HG03342 (cell line): Measurements from ENCODE around the gene TMEM41B.
A peak's percentile ranks its signal among the peaks of the same experiment; 100 is the strongest.

ENCODE experiments used
- ATAC-seq: cut with Tn5 transposase; IDR thresholded peaks from one replicate; pipeline ENCODE4 v1.9.1; 2021; ENCODE audit warnings: mild to moderate bottlenecking, moderate library complexity; ENCODE audit not compliant: unreplicated experiment

TMEM41B gene

DNA sequence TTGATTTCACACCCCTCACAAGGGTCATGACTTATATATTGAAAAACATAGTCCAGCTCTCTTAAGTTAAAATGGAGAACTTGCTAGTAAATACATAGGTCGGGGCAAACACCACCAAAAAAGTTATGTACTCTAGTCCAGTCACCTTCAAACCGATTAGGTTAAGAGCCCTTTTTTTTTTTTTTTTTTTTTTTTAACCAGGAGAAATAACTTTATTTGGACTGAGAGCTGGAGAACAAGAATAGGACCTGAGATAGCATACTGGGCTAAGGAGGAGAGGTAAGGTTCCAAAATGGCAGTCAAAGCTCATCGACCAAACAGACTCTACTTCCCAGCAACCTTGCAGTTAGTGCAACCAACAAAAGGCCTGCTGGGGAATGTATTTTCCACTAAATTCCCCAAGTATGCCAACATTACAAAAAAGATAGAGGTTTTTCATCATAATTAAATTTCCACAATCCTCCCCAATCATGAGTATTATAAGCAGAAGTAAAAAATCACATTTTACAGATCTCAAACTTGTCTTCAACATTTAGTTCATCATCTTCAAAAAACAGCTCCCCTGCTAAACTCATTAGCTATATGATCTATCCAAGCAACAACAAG is 3.8 kb downstream of the TMEM41B start:
- no peak for ATAC-seq

DNA sequence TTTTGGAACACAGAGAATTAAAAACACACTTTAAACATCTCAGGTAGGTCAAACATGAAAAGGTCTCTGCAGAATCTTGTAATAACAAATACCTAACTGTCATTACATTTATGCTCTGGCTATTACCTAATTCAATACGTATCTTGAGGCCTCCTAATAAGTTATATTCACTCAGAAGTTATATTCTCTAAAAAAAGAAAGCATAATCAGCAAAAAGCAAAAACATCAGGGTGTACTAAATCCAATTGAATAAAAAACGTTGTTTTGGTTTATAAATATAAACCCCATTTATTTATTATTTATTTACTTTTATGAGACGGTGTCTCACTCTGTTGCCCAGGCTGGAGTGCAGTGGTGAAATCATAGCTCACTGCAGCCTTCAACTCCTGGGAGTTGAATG is 10.2 kb downstream of the TMEM41B start:
- no peak for ATAC-seq

DNA sequence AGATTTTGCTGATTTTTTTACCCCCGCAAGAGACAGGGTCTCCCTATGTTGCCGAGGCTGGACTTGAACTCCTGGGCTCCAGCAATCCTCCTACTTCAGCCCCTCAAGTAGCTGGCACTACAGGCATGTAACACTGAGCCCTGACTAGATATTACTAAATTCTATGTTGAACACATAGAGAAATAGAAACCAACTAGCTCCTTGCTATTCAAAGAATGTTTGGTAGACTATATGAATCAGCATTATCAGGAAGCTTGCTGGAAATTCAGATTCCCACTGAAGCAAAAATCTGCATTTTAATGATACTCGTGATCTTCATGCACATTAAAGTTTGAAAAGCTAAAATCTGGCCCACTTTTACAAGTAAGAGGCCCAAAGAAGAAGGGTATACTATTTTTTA is 11.9 kb downstream of the TMEM41B start:
- ATAC-seq: no peak

DNA sequence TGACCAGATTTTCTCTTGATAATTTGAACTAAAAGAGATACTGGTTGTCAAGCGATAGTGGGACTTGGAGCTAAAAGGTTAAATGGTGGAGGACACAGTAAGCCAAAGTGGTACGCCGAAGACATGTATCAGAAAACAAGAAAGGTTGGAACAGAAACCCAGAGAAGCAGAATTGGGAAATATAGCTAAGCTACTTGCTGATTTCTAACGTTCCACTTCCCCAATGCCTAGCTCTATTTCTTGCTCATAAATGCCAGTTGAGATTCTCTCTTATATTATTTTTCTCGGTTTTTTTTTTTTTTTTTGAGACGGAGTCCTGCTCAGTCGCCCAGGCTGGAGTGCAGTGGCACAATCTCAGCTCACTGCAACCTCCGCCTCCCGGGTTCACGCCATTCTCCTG is 12.7 kb downstream of the TMEM41B start:
- no peak for ATAC-seq

DNA sequence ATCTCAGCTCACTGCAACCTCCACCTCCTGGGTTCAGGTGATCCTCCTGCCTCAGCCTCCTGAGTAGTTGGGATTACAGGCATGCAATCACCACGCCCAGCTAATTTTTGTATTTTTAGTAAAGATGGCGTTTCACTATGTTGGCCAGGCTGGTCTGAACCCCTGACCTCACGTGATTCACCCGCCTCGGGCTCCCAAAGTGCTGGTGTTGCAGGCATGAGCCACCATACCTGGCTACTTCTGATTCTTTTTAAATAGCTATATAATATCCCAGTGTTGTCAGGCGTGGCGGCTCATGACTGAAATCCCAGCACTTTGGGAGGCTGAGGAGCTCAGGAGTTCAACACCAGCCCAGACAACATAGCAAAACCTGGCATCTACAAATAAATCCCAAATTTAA is 20.7 kb downstream of the TMEM41B start:
- no peak for ATAC-seq

DNA sequence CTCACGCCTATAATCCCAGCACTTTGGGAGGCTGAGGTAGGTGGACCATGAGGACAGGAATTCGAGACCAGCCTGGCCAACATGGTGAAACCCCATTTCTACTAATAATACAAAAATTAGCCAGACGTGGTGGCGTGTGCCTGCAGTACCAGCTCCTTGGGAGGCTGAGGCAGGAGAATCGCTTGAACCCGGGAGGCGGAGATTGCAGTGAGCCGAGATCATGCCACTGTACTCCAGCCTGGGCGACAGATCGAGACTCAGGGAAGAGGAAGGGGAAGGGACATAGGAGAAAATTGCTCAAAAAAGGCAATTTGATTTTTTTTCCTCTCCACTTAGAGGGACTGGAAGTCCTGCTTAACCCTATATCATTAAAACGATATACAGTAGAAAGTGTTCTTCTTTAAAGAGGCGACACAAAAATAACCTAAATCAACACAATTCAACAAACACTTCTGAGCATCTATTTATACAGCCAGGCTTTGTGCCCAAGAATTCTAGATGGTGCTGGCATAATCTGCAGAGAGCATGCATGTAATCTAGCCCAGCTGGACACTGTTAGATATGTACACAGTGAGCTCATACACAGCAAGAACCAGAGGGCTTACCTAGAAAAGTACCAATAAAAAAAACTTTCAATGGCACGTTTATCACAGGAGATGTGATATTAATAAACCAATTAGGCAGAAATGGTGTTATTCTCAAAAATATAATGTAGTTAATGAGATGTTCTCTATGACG is 28.4 kb downstream of the TMEM41B start:
- no peak for ATAC-seq

DNA sequence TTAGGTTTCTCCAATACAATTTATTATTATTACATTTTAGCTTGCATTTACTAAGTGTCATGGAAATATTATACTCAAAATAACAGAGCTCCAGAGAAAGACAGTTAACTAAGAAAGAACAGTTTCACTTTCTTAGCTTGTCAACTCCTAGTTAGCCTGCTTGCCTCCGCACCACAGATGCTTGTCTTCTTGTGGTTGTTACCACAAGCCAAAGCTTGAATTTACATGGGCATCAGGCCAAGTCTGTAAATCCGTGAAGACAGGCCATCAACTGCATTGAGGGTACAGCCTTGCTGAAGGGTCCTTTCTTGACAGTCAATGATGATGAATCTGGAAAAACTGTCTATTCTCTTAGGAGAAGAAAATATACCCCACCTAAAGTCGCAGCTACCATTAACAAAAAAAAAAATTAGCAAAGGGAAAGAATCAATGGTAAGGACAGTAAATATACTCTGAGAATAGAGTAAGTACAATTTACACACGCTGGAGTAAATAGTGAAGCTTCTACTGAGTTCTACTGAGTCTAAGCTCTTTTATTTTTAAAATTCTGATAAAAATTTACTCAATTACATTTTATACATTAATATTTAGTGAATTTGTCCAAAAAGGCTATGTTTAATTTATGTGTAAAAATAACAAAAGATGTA is 33.6 kb downstream of the TMEM41B start:
- peak; percentile 92 for ATAC-seq

DNA sequence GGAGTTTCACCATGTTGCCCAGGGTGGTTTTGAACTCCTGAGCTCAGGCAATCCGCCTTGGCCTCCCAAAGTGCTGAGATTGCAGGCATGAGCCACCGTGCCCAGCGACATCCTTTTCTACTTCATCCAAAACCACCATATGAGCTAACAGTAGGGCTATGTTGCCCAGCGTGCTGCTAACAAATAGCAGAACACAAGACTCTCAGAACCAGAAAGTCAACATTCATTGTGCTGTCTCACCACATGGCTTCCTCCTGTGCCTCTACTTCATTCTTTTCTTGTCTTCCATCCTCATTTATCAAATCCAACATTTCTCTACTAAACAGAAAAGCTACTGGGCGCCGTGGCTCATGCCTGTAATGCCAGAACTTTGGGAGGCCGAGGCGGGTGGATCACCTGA is 37.2 kb downstream of the TMEM41B start:
- ATAC-seq: no peak

DNA sequence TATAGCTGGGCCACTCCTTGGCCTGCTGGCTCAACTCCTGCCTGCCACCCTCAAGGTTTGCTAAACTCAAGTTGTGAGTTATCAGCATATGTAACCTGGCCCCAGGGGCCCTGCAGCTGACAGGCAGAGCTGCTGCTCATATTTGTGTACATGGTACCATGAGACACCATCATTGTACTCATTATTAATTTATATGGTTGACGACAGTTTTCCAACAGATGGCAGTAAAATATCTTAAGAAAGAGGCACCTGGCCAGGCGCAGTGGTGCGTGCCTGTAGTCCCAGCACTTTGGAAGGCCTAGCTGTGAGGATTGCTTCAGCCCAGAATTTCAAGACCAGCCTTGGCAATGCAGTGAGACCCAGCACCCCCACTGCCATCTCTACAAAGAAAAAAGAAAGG is 37.8 kb downstream of the TMEM41B start:
- ATAC-seq: no peak

DNA sequence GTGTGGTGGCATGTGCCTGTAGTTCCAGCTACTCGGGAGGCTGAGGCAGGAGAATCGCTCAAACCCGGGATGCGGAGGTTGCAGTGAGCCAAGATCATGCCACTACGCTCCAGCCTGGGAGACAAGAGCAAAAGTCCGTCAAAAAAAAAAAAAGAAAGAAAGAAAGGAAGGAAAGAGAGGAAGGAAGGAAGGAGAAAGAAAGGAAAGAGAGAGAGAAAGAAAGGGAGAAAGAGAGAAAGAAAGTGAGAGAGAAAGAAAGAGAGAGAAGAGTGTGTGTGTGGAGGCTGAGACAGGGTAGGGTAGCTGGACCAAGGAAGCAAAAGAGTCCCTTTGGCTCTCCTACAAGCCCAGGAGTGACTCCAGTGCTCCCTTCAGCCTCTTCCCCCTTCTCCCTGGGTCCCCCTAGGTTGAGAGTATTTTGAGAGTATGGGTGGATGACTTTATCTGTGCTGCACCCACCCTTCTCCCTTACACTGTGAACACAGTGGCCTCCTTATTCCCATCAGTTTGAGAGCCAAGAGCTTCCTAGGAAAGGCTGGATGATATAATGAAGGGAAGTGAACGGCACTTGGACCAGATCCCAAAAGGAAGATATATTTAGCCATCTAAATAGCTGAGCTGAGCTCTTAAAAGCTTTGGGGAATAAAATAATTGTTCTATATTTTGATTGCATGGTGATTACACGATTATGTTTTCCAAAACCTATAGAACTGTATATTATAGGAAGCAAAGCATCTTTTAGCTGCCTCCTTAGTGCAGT is 39.7 kb downstream of the TMEM41B start:
- no peak for ATAC-seq

DNA sequence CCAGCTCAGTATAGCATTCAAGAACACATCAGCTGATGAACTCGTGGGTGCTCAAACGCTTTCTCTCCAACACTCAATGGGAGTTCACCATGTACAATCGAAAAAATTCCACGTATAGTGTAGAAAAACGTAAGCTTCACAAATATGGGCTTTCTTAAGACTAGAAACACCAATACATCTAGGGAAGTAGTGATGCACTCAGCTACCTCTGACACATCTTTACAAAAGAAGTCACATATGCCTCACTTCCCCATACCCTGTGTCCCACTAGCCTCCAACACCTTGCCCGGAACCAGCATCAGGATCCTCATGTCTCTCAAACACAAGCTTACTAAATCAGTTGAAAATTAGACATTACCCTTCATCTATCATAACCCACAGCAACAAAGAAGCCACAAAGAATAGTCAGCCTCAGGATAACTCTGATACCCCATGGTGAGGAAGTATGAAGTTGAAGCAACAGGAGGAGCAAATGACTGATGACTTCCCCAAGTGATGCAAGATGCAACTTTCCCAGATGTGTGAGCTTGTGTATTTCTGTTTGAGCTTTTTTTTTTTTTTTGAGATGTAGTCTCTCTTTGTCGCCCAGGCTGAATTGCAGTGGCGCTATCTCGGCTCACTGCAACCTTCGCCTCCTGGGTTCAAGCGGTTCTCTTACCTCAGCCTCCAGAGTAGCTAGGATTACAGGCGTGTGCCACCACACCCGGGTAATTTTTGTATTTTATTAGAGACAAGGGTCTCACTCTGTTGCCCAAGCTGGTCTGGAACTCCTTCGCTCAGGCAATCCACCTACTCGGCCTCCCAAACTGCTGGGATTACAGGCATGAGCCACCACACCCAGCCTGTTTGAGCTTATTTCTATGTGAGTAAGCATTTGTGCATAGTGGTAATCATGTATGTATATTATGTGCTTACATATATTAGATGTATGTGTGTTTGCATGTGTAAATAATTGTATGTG is 40.7 kb downstream of the TMEM41B start:
- no peak for ATAC-seq

DNA sequence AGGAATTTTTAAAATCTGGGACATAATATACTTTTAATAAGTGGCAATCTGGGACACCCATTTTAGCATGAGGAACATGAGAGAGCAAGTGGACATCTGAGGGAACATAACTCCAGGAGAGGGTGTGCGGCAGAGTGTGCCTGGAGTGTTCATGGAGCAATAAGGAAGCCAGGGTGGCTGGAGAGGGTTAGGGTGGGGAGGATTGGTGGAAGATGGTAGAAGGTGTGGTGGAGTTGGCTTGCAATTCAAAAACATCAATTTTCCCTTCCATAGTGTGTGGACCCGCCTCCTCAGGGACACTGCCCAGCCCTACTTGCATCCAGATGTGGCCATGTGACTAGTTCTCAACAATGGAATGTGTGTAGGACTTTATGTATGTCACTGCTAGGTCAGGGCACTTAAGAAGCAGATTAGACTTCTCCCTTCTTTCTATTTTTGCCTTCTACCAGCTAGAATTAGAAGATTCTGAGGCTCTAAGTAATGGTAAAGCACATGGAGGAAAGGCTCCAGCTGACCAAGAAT is 44.8 kb downstream of the TMEM41B start:
- no peak for ATAC-seq

DNA sequence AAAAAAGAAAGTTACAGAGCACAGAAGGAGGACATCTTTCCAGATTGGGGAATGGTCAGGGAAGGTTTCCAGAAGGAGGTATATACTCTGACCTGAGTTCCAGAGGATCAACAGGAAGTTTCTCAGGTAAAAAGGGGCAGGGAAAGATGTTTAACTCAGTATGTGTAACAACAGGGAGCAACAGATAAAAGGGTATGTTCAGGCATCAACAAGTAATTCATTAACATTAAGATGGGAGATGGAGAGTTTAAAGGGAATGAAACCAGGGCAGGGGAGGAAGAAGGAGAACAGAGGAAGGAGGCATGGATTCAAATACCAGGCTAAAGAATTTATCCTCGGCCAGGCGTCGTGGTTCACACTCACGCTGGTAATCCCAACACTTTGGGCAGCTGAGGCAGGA is 46.7 kb downstream of the TMEM41B start:
- no peak for ATAC-seq

DNA sequence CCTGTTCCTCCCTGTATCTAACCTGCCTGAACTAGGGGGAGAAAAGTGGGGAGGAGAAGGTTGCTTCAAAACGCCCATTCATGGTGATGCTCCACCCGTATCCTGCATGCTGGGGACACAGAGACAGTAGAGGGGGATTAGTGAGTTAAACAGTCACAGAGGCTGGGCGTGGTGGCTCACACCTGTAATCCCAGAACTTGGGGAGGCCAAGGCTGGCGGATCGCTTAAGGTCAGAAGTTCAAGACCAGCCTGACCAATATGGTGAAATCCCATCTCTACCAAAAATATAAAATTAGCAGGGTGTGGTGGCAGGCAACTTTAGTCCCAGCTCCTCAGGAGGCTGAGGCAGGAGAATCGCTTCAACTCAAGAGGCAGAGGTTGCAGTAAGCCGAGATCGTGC is 47.5 kb downstream of the TMEM41B start:
- no peak for ATAC-seq

DNA sequence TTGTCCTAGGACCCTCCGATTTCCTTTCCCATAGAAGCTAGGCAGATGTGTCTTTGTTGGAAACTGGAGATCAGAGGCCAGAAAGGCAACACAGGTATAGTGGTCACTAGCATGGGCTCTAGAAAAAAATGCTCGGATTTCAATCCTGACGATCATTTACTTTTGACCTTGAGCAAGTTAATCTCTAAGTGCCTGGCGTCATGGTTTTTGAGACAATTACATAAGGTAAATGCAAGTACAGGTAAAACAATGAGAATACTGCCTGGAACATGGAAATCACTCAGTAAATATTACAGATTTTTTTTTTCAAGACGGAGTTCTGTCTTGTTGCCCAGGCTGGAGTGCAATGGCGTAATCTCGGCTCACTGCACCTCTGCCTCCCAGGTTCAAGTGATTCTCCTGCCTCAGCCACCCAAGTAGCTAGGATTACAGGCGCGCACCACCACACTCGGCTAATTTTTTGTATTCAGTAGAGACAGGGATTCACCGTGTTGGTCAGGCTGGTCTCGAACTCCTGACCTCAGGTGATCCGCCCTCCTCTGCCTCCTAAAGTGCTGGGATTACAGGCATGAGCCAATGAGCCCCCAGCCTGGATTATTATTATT is 48.2 kb downstream of the TMEM41B start:
- no peak for ATAC-seq

DNA sequence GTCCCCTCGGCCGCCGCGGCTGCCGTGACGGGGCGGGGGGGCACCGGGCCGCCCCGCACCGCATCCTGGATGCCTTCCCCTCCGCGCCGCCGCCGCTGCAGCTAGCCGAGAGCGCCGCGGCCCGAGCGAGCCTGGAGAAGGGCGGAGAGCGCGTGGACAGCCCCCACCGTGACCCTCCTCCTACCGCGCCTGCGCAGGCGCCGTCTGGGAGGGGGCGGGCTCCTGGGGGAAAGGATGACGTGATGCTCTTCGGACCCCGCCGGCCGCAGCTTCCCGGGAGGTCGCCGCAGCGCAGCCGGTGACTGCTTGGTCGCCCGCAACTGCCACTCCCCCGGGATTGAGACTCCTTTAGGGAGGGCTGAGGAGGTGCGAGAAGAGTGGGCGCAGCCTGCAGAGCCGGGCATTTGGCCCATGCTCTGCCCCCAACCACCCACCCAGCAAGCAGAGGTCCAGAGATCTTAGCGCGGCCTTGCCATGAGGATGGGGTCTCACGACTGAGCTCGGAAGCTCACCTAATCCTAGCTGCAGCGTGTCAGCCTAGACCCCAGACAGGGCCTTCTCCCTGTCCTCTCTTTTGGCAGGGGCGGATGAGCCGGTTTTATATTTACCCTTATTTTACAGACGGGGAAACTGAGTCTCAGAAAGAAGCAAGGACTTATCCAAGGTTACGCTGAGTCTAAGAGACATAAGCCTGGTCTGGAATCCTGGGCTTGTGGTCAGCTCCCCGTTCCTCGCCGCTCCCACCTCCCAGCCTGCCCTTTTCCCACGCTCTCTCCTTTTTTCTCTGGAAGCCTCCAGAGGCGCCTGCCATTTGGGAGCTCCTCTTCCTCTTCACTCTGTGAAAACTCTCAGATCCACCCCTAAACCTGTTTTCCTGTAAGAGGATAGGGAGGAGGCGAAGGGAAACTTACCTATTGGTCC is 48.9 kb downstream of the TMEM41B start, which contains the start of gene DENND5A:
TSS of gene DENND5A (minus strand) at position 140 of the 921 bp plus-strand sequence. CDS start 281 bp downstream, outside the sequence.
- peak; percentile 39 for ATAC-seq

DNA sequence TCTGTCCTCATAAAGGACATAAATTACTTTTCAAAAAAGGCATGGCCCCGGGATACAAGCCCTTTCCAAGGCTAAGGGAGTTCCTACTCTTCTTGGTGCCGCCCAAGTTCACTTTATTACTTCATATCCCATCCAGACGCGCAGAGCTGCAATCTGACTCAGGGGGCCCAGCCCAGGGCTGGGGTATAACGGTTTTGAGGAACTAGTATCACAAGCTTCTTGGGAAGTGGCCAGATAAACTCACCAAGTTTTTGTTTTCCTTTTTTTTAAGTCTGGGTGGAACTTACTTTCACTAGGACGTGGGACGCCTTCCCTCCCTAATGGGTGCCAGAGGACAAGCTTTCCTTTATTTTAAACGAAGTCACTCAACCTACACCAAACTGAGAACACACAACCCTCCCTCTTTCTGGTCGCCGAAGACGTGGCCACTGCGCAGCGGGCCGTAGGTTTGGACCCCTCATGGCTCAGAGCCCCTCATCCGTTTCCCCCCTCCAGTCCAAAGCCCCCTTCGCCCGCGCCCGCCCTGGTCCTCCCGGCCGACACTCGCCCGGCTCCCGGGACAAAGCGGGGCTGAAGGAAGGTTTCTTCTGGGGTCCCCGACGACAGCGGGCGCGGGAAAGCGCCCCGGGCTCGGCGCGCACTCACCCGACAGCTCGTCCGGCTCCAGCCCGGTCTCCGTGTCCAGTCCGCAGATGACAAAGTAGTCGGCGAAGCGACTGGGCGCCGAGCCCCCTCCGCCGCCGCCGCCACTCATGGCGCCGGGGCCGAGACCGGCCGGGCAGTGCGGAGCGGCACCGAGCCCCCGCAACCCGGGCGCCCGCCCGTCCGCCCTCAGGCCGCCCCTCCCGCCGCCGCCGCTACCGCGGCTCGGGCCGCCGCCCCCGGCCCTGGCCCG is 49.8 kb downstream of the TMEM41B start:
- ATAC-seq: peak; percentile 20
